Measurements from ENCODE around the gene UBAC1. TPM values are rescaled to one million over a fixed set of nuclear protein-coding genes. Genes with fewer than 3 reads are reported as not detected.
A peak's percentile ranks its signal among the peaks of the same experiment; 100 is the strongest.

UBAC1 gene
- total and polyA plus RNA-seq, 9 of the 15 experiments (the other 6 are each of a cell fraction or from before 2014, with no cell fraction given), result 94.0 to 399 (median 228) TPM

GRCh38 chr9:135959814-135960213, 1.4 kb downstream of the UBAC1 start:
- H2AFZ ChIP-seq (ENCODE audit: low read depth, low read length), result no peak overlapping the region
- BruUV-seq (replicated peaks), result TSS peak; percentile 31
- intact Hi-C loops (cut with micrococcal nuclease) (loop anchor here (5.0 to 10.0 kb wide), 2 partner anchors 135 to 358 kb away; partner anchors contain the start of gene NACC2), in situ Hi-C loops (cut with MboI) (no loop called here)
- CTCF ChIA-PET (ENCODE audit: low intra/inter-chr PET ratio), result no interaction called here
- H3K9me3 ChIP-seq (replicated peaks; ENCODE audit: control insufficient read depth, insufficient read depth, low read depth, low read length), result no peaks in the 10 kb centered on the region
- H3K27ac ChIP-seq (ENCODE audit: extremely low read depth, low read depth, low read length), result peak overlapping the region; percentile 89
- peak overlapping the region; percentile 99 for H3K4me2 ChIP-seq (ENCODE audit: insufficient read depth, low read length)
- ATAC-seq (peak; percentile 12), FAIRE-seq (peak; percentile 76), DNase-seq (ENCODE audit: extremely low read depth in 1 of 4, low spot score in 3 of 4) (peak in 1 of 4 experiments; percentile 71)
- POLR2A ChIA-PET, result interaction anchor here (1.9 kb wide), 1 partner anchor 10 kb away, joined by 13 read pairs; no protein-coding TSS in a partner anchor
- peak overlapping the region; percentile 95 to 97 for H3K9ac ChIP-seq (ENCODE audit: insufficient read depth in 1 of 2, low read depth in 2 of 2, low read length in 2 of 2)
- no peaks in the 10 kb centered on the region for H3K9me1 ChIP-seq (ENCODE audit: control insufficient read depth, insufficient read depth, low read length)
- no peaks in the 10 kb centered on the region for H3K27me3 ChIP-seq (ENCODE audit: control insufficient read depth in 2 of 2, insufficient read depth in 2 of 2, low read length in 2 of 2)
- H3K4me1 ChIP-seq (replicated peaks in 1 of 2; ENCODE audit: control insufficient read depth in 2 of 2, insufficient read depth in 2 of 2, low read length in 2 of 2), result peaks cover 31 to 42% of the 10 kb centered on the region in 2 experiments
- H3K79me2 ChIP-seq (ENCODE audit: control insufficient read depth, insufficient read depth, low read length), result peaks cover 75% of the 10 kb centered on the region
- 0% methylated on average over 9 of the region's 9 CpGs for WGBS (ENCODE audit: insufficient coverage, low coverage, missing lambda C conversion rate)
- peaks cover 48% of the 10 kb centered on the region for H3K36me3 ChIP-seq (ENCODE audit: control insufficient read depth, insufficient read depth, low read length)
- H3K4me3 ChIP-seq, result peak overlapping the region; percentile 76
- peaks cover 7% of the 10 kb centered on the region for H4K20me1 ChIP-seq (replicated peaks; ENCODE audit: control insufficient read depth, insufficient read depth, low read length)
- TF ChIP-seq MEIS2 (IDR thresholded peaks at IDR 0.05; ENCODE audit: partially characterized antibody) (peak; percentile 87), TAF1 (IDR thresholded peaks at IDR 0.05; ENCODE audit: control insufficient read depth, extremely low read depth, insufficient read depth, low read length, severe bottlenecking) (peak; percentile 12), PTTG1 (tag; IDR thresholded peaks at IDR 0.05; ENCODE audit: low read depth) (no peak), ZNF146 (CRISPR knock-in tag; IDR thresholded peaks at IDR 0.05; ENCODE audit: unreplicated experiment) (no peak), POLR3G (IDR thresholded peaks at IDR 0.05; ENCODE audit: extremely low read depth, insufficient read length, insufficient replicate concordance) (no peak), CXXC5 (CRISPR knock-in tag; IDR thresholded peaks at IDR 0.05) (peak; percentile 80), HMBOX1 (IDR thresholded peaks at IDR 0.05) (peak; percentile 28; the same call in 1 of the 2 replicates), ELF4 (CRISPR knock-in tag; IDR thresholded peaks at IDR 0.05) (0 out of 2 replicates have a peak, but pooled peaks have one; percentile 15), TEAD4 (IDR thresholded peaks at IDR 0.05; ENCODE audit: low read length) (peak; percentile 17; the same call in 1 of the 2 replicates), TEAD4 (CRISPR knock-in tag; IDR thresholded peaks at IDR 0.05; ENCODE audit: borderline replicate concordance) (0 out of 2 replicates have a peak, but pooled peaks have one; percentile 24), SMARCC2 (IDR thresholded peaks at IDR 0.05; ENCODE audit: low read depth) (no peak)
- TF ChIP-seq, protein P1, sequence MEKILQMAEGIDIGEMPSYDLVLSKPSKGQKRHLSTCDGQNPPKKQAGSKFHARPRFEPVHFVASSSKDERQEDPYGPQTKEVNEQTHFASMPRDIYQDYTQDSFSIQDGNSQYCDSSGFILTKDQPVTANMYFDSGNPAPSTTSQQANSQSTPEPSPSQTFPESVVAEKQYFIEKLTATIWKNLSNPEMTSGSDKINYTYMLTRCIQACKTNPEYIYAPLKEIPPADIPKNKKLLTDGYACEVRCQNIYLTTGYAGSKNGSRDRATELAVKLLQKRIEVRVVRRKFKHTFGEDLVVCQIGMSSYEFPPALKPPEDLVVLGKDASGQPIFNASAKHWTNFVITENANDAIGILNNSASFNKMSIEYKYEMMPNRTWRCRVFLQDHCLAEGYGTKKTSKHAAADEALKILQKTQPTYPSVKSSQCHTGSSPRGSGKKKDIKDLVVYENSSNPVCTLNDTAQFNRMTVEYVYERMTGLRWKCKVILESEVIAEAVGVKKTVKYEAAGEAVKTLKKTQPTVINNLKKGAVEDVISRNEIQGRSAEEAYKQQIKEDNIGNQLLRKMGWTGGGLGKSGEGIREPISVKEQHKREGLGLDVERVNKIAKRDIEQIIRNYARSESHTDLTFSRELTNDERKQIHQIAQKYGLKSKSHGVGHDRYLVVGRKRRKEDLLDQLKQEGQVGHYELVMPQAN (IDR thresholded peaks at IDR 0.05; ENCODE audit: borderline replicate concordance), result peak; percentile 49; the same call in 1 of the 2 replicates
- TF ChIP-seq, protein P2, sequence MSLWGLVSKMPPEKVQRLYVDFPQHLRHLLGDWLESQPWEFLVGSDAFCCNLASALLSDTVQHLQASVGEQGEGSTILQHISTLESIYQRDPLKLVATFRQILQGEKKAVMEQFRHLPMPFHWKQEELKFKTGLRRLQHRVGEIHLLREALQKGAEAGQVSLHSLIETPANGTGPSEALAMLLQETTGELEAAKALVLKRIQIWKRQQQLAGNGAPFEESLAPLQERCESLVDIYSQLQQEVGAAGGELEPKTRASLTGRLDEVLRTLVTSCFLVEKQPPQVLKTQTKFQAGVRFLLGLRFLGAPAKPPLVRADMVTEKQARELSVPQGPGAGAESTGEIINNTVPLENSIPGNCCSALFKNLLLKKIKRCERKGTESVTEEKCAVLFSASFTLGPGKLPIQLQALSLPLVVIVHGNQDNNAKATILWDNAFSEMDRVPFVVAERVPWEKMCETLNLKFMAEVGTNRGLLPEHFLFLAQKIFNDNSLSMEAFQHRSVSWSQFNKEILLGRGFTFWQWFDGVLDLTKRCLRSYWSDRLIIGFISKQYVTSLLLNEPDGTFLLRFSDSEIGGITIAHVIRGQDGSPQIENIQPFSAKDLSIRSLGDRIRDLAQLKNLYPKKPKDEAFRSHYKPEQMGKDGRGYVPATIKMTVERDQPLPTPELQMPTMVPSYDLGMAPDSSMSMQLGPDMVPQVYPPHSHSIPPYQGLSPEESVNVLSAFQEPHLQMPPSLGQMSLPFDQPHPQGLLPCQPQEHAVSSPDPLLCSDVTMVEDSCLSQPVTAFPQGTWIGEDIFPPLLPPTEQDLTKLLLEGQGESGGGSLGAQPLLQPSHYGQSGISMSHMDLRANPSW (CRISPR knock-in tag; IDR thresholded peaks at IDR 0.05), result peak; percentile 34; the same call in 1 of the 2 replicates
- TF ChIP-seq, protein P3, sequence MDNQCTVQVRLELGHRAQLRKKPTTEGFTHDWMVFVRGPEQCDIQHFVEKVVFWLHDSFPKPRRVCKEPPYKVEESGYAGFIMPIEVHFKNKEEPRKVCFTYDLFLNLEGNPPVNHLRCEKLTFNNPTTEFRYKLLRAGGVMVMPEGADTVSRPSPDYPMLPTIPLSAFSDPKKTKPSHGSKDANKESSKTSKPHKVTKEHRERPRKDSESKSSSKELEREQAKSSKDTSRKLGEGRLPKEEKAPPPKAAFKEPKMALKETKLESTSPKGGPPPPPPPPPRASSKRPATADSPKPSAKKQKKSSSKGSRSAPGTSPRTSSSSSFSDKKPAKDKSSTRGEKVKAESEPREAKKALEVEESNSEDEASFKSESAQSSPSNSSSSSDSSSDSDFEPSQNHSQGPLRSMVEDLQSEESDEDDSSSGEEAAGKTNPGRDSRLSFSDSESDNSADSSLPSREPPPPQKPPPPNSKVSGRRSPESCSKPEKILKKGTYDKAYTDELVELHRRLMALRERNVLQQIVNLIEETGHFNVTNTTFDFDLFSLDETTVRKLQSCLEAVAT (IDR thresholded peaks at IDR 0.05), result peak; percentile 30 to 47; a peak in 1 of 4 replicates
